ENCODE results near the gene SPTSSB.

Gene SPTSSB

GRCh38 chr3:161350916-161351315, 20.4 kb downstream of the SPTSSB start:
- Histone ChIP-seq H3K27ac (ENCODE audit: low read length) (no peak overlapping the region), H3K4me1 (ENCODE audit: insufficient read depth, low read length) (no peaks in the 10 kb centered on the region), H3K4me3 (ENCODE audit: low read length) (no peak overlapping the region), H3K36me3 (ENCODE audit: insufficient read depth, low read depth, low read length) (no peaks in the 10 kb centered on the region), H3K9ac (ENCODE audit: low read depth, low read length) (no peak overlapping the region), H3K9me3 (ENCODE audit: insufficient read depth, low read depth, low read length) (no peaks in the 10 kb centered on the region), H3K27me3 (ENCODE audit: insufficient read depth, low read length) (no peaks in the 10 kb centered on the region)

GRCh38 chr3:161349529-161350312, 21.6 kb downstream of the SPTSSB start:
- no peaks in the 10 kb centered on the region for H3K36me3 ChIP-seq (ENCODE audit: insufficient read depth, low read depth, low read length)
- no peaks in the 10 kb centered on the region for H3K27me3 ChIP-seq (ENCODE audit: insufficient read depth, low read length)
- no peaks in the 10 kb centered on the region for H3K9me3 ChIP-seq (ENCODE audit: insufficient read depth, low read depth, low read length)
- H3K4me1 ChIP-seq (ENCODE audit: insufficient read depth, low read length), result no peaks in the 10 kb centered on the region
- no peak overlapping the region for H3K27ac ChIP-seq (ENCODE audit: low read length)
- no peak overlapping the region for H3K9ac ChIP-seq (ENCODE audit: low read depth, low read length)
- no peak overlapping the region for H3K4me3 ChIP-seq (ENCODE audit: low read length)

- H3K27ac ChIP-seq (ENCODE audit: low read length), result no peak overlapping the region
- H3K27me3 ChIP-seq (ENCODE audit: insufficient read depth, low read length), result no peaks in the 10 kb centered on the region
- H3K36me3 ChIP-seq (ENCODE audit: insufficient read depth, low read depth, low read length), result no peaks in the 10 kb centered on the region
- no peak overlapping the region for H3K4me3 ChIP-seq (ENCODE audit: low read length)
- no peak overlapping the region for H3K9ac ChIP-seq (ENCODE audit: low read depth, low read length)
- no peaks in the 10 kb centered on the region for H3K4me1 ChIP-seq (ENCODE audit: insufficient read depth, low read length)
- no peaks in the 10 kb centered on the region for H3K9me3 ChIP-seq (ENCODE audit: insufficient read depth, low read depth, low read length)
Measured at GRCh38 chr3:161348796-161349400, 22.4 kb downstream of the SPTSSB start.

- no peaks in the 10 kb centered on the region for H3K36me3 ChIP-seq (ENCODE audit: insufficient read depth, low read depth, low read length)
- no peak overlapping the region for H3K27ac ChIP-seq (ENCODE audit: low read length)
- H3K27me3 ChIP-seq (ENCODE audit: insufficient read depth, low read length), result no peaks in the 10 kb centered on the region
- H3K4me1 ChIP-seq (ENCODE audit: insufficient read depth, low read length), result no peaks in the 10 kb centered on the region
- no peaks in the 10 kb centered on the region for H3K9me3 ChIP-seq (ENCODE audit: insufficient read depth, low read depth, low read length)
- H3K4me3 ChIP-seq (ENCODE audit: low read length), result no peak overlapping the region
- H3K9ac ChIP-seq (ENCODE audit: low read depth, low read length), result no peak overlapping the region
Measured at GRCh38 chr3:161347726-161348125, 23.6 kb downstream of the SPTSSB start.

- H3K9me3 ChIP-seq (ENCODE audit: insufficient read depth, low read depth, low read length), result no peaks in the 10 kb centered on the region
- no peaks in the 10 kb centered on the region for H3K27me3 ChIP-seq (ENCODE audit: insufficient read depth, low read length)
- no peak overlapping the region for H3K4me3 ChIP-seq (ENCODE audit: low read length)
- H3K4me1 ChIP-seq (ENCODE audit: insufficient read depth, low read length), result no peaks in the 10 kb centered on the region
- no peak overlapping the region for H3K9ac ChIP-seq (ENCODE audit: low read depth, low read length)
- no peak overlapping the region for H3K27ac ChIP-seq (ENCODE audit: low read length)
- H3K36me3 ChIP-seq (ENCODE audit: insufficient read depth, low read depth, low read length), result no peaks in the 10 kb centered on the region
Measured at GRCh38 chr3:161345023-161345422, 26.3 kb downstream of the SPTSSB start.

GRCh38 chr3:161343986-161344385, 27.3 kb downstream of the SPTSSB start:
- H3K9me3 ChIP-seq (ENCODE audit: insufficient read depth, low read depth, low read length), result no peaks in the 10 kb centered on the region
- no peak overlapping the region for H3K9ac ChIP-seq (ENCODE audit: low read depth, low read length)
- H3K4me3 ChIP-seq (ENCODE audit: low read length), result no peak overlapping the region
- no peak overlapping the region for H3K27ac ChIP-seq (ENCODE audit: low read length)
- H3K4me1 ChIP-seq (ENCODE audit: insufficient read depth, low read length), result no peaks in the 10 kb centered on the region
- no peaks in the 10 kb centered on the region for H3K27me3 ChIP-seq (ENCODE audit: insufficient read depth, low read length)
- H3K36me3 ChIP-seq (ENCODE audit: insufficient read depth, low read depth, low read length), result no peaks in the 10 kb centered on the region

- no peak overlapping the region for H3K4me3 ChIP-seq (ENCODE audit: low read length)
- no peaks in the 10 kb centered on the region for H3K9me3 ChIP-seq (ENCODE audit: insufficient read depth, low read depth, low read length)
- H3K4me1 ChIP-seq (ENCODE audit: insufficient read depth, low read length), result no peaks in the 10 kb centered on the region
- H3K27ac ChIP-seq (ENCODE audit: low read length), result no peak overlapping the region
- H3K9ac ChIP-seq (ENCODE audit: low read depth, low read length), result no peak overlapping the region
- H3K36me3 ChIP-seq (ENCODE audit: insufficient read depth, low read depth, low read length), result no peaks in the 10 kb centered on the region
- H3K27me3 ChIP-seq (ENCODE audit: insufficient read depth, low read length), result no peaks in the 10 kb centered on the region
Measured at GRCh38 chr3:161343540-161343939, 27.8 kb downstream of the SPTSSB start.

- no peaks in the 10 kb centered on the region for H3K36me3 ChIP-seq (ENCODE audit: insufficient read depth, low read depth, low read length)
- H3K9me3 ChIP-seq (ENCODE audit: insufficient read depth, low read depth, low read length), result no peaks in the 10 kb centered on the region
- no peak overlapping the region for H3K9ac ChIP-seq (ENCODE audit: low read depth, low read length)
- no peaks in the 10 kb centered on the region for H3K27me3 ChIP-seq (ENCODE audit: insufficient read depth, low read length)
- H3K27ac ChIP-seq (ENCODE audit: low read length), result no peak overlapping the region
- no peak overlapping the region for H3K4me3 ChIP-seq (ENCODE audit: low read length)
- H3K4me1 ChIP-seq (ENCODE audit: insufficient read depth, low read length), result no peaks in the 10 kb centered on the region
Measured at GRCh38 chr3:161342629-161343028, 28.7 kb downstream of the SPTSSB start.

- no peaks in the 10 kb centered on the region for H3K4me1 ChIP-seq (ENCODE audit: insufficient read depth, low read length)
- H3K4me3 ChIP-seq (ENCODE audit: low read length), result no peak overlapping the region
- no peak overlapping the region for H3K9ac ChIP-seq (ENCODE audit: low read depth, low read length)
- H3K27ac ChIP-seq (ENCODE audit: low read length), result no peak overlapping the region
- H3K27me3 ChIP-seq (ENCODE audit: insufficient read depth, low read length), result no peaks in the 10 kb centered on the region
- H3K36me3 ChIP-seq (ENCODE audit: insufficient read depth, low read depth, low read length), result no peaks in the 10 kb centered on the region
- H3K9me3 ChIP-seq (ENCODE audit: insufficient read depth, low read depth, low read length), result no peaks in the 10 kb centered on the region
Measured at GRCh38 chr3:161339517-161340500, 31.5 kb downstream of the SPTSSB start.

GRCh38 chr3:161337311-161337710, 34.0 kb downstream of the SPTSSB start:
- Histone ChIP-seq H3K36me3 (ENCODE audit: insufficient read depth, low read depth, low read length) (no peaks in the 10 kb centered on the region), H3K4me3 (ENCODE audit: low read length) (no peak overlapping the region), H3K9ac (ENCODE audit: low read depth, low read length) (no peak overlapping the region), H3K27me3 (ENCODE audit: insufficient read depth, low read length) (no peaks in the 10 kb centered on the region), H3K9me3 (ENCODE audit: insufficient read depth, low read depth, low read length) (no peaks in the 10 kb centered on the region), H3K4me1 (ENCODE audit: insufficient read depth, low read length) (no peaks in the 10 kb centered on the region), H3K27ac (ENCODE audit: low read length) (no peak overlapping the region)

- no peaks in the 10 kb centered on the region for H3K27me3 ChIP-seq (ENCODE audit: insufficient read depth, low read length)
- no peaks in the 10 kb centered on the region for H3K36me3 ChIP-seq (ENCODE audit: insufficient read depth, low read depth, low read length)
- no peak overlapping the region for H3K4me3 ChIP-seq (ENCODE audit: low read length)
- H3K4me1 ChIP-seq (ENCODE audit: insufficient read depth, low read length), result no peaks in the 10 kb centered on the region
- no peaks in the 10 kb centered on the region for H3K9me3 ChIP-seq (ENCODE audit: insufficient read depth, low read depth, low read length)
- no peak overlapping the region for H3K27ac ChIP-seq (ENCODE audit: low read length)
- H3K9ac ChIP-seq (ENCODE audit: low read depth, low read length), result no peak overlapping the region
Measured at GRCh38 chr3:161336661-161337060, 34.7 kb downstream of the SPTSSB start.
